Measurements from ENCODE around the gene KANSL2. TPM values are rescaled to one million over a fixed set of nuclear protein-coding genes. Genes with fewer than 3 reads are reported as not detected.

The KANSL2 gene
- total RNA-seq, 4 donors from 2014 or later, result 12.7 to 80.8 (median 39.7) TPM

GRCh38 chr12:48618541-48618940 is 63.5 kb downstream of the KANSL2 start:
- in situ Hi-C loops (cut with MboI; ENCODE audit: low pct_ligation_motif_present in 1 of 4, low pct_unique_long_range_greater_than_20kb in 1 of 4, low sequenced_read_pairs in 3 of 4), result loop anchor here in 1 of 4 donors (25.0 kb wide), 1 partner anchor 356 kb away; no protein-coding TSS in a partner anchor

GRCh38 chr12:48615681-48616080 is 66.4 kb downstream of the KANSL2 start:
- Histone ChIP-seq H3K4me1 (no peaks in the 10 kb centered on the region), H3K27ac (no peak overlapping the region), H3K4me3 (no peak overlapping the region), H3K9me3 (peaks cover 0 to 7% of the 10 kb centered on the region in 2 donors), H3K36me3 (no peaks in the 10 kb centered on the region), H3K27me3 (peaks cover 9% of the 10 kb centered on the region)
- in situ Hi-C loops (cut with MboI; ENCODE audit: low pct_ligation_motif_present in 1 of 4, low pct_unique_long_range_greater_than_20kb in 1 of 4, low sequenced_read_pairs in 3 of 4), result loop anchor here in 1 of 4 donors (25.0 kb wide), 1 partner anchor 353 kb away; no protein-coding TSS in a partner anchor
- 92 to 100% methylated on average over 1 to 4 of the region's 4 CpGs for WGBS, 2 donors (ENCODE audit: low coverage in 1 of 2)
- intact Hi-C loops (cut with DNase I; ENCODE audit: low total_unique reads), result no loop called here
- no peak for DNase-seq
- no peak for TF ChIP-seq CTCF (IDR thresholded peaks at IDR 0.05)
- TF ChIP-seq POLR2AphosphoS5 (IDR thresholded peaks at IDR 0.05), result no peak
- TF ChIP-seq POLR2A (IDR thresholded peaks at IDR 0.05), result no peak
- TF ChIP-seq EP300 (IDR thresholded peaks at IDR 0.05; ENCODE audit: low read depth), result no peak

More at GRCh38 chr12:48618541-48618940, 63.5 kb downstream of the KANSL2 start:
- no peaks in the 10 kb centered on the region for H3K4me1 ChIP-seq
- peaks cover 9% of the 10 kb centered on the region for H3K27me3 ChIP-seq
- intact Hi-C loops (cut with DNase I; ENCODE audit: low total_unique reads), result no loop called here
- peaks cover 0 to under 1% of the 10 kb centered on the region in 2 donors for H3K9me3 ChIP-seq
- H3K27ac ChIP-seq, result no peak overlapping the region
- H3K4me3 ChIP-seq, result no peak overlapping the region
- DNase-seq, result peak; percentile 74
- 0 to 16% methylated on average over 2 to 7 of the region's 7 CpGs for WGBS, 2 donors (ENCODE audit: low coverage in 1 of 2)
- H3K36me3 ChIP-seq, result no peaks in the 10 kb centered on the region
- TF ChIP-seq POLR2A (IDR thresholded peaks at IDR 0.05), result no peak
- no peak for TF ChIP-seq EP300 (IDR thresholded peaks at IDR 0.05; ENCODE audit: low read depth)
- TF ChIP-seq CTCF (IDR thresholded peaks at IDR 0.05), result peak; percentile 86 to 97 (median 94)
- no peak for TF ChIP-seq POLR2AphosphoS5 (IDR thresholded peaks at IDR 0.05)

DNA sequence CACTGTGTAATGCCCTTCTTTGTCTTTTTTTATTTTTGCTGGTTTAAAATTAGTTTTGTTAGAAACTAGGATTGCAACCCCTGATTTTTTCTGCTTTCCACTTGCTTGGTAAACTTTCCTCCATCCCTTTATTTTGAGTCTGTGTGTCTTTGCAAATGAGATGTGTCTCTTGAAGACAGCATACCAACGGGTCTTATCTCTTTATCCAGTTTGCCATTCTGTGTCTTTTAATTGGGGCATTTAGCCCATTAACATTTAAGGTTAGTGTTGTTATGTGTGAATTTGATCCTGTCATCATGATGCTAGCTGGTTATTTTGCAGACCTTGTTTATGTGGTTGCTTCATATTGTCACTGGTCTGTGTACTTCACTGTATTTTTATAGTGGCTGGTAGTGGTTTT is 68.7 kb downstream of the KANSL2 start:
- Histone ChIP-seq H3K4me1 (no peaks in the 10 kb centered on the region), H3K9me3 (peaks cover 13 to 19% of the 10 kb centered on the region in 2 donors), H3K36me3 (no peaks in the 10 kb centered on the region), H3K27ac (no peak overlapping the region), H3K27me3 (peaks cover 9% of the 10 kb centered on the region), H3K4me3 (no peak overlapping the region)
- 52% methylated on average over 1 of the region's 1 CpG; no CpG with 5 or more reads in 1 of the 2 donors for WGBS, 2 donors (ENCODE audit: low coverage in 1 of 2)
- intact Hi-C loops (cut with DNase I; ENCODE audit: low total_unique reads), result no loop called here
- TF ChIP-seq EP300 (IDR thresholded peaks at IDR 0.05; ENCODE audit: low read depth), result no peak
- TF ChIP-seq POLR2A (IDR thresholded peaks at IDR 0.05), result no peak
- no peak for TF ChIP-seq CTCF (IDR thresholded peaks at IDR 0.05)
- TF ChIP-seq POLR2AphosphoS5 (IDR thresholded peaks at IDR 0.05), result no peak
- in situ Hi-C loops (cut with MboI; ENCODE audit: low pct_ligation_motif_present in 1 of 4, low pct_unique_long_range_greater_than_20kb in 1 of 4, low sequenced_read_pairs in 3 of 4), result loop anchor here in 1 of 4 donors (25.0 kb wide), 1 partner anchor 351 kb away; no protein-coding TSS in a partner anchor
- no peak for DNase-seq

Small RNA genes within 50 kb of the gene (small RNA-seq; reads per million reads assigned to genes)
- gene MIR1291 (0 reads per million in 4 donors), gene SNORA2A (0 to 1.7 (median 0.86) reads per million in 4 donors), gene SNORA2B (0.18 to 4.8 (median 3.1) reads per million in 4 donors), gene SNORA2C (0.18 to 1.5 (median 1.4) reads per million in 4 donors)

Other genes with a start within 250 kb of the KANSL2 start
- gene ANP32D, start 209.7 kb downstream of the KANSL2 start, total RNA-seq, result not detected
- under 1 TPM in 1 of 4 donors, not detected in 3; 0.95 TPM for gene C12orf54, start 199.7 kb downstream of the KANSL2 start, total RNA-seq
- not detected for gene OR8S1, start 156.6 kb downstream of the KANSL2 start, total RNA-seq
- gene LALBA, start 112.2 kb downstream of the KANSL2 start, total RNA-seq, result not detected
- 10 to 100 TPM in 3 of 4 donors, 1 to 10 TPM in 1; 10.0 to 29.4 (median 23.6) TPM for gene CCNT1, start 34.5 kb upstream of the KANSL2 start, total RNA-seq
- 100 to 1,000 TPM; 112 to 170 (median 115) TPM for gene ADCY6, start 106.9 kb upstream of the KANSL2 start, total RNA-seq
- 10 to 100 TPM; 20.6 to 53.5 (median 47.1) TPM for gene CACNB3, start 136.3 kb upstream of the KANSL2 start, total RNA-seq
- gene DDX23, start 169.9 kb upstream of the KANSL2 start, total RNA-seq, result 100 to 1,000 TPM in 1 of 4 donors, 10 to 100 TPM in 3; 82.9 to 143 (median 83.9) TPM
- 10 to 100 TPM in 1 of 4 donors, 1 to 10 TPM in 2, not detected in 1; 1.1 to 19.1 (median 3.3) TPM for gene RND1, start 183.6 kb upstream of the KANSL2 start, total RNA-seq
- gene FKBP11, start 243.3 kb upstream of the KANSL2 start, total RNA-seq, result 10 to 100 TPM; 12.1 to 35.9 (median 20.9) TPM

Data from transverse colon (tissue), 4 donors.